GM06990 (cell line): ENCODE data around the gene TRIM71.
"Not testable (repeated sequence)": the region's sequence is repeated elsewhere in the genome, so short reads cannot be mapped to it uniquely, and the experiment has no call there.

ENCODE experiments used
- DNase-seq: peaks from one replicate; pipeline ENCODE4 v3.0.0-alpha.2; 2011; ENCODE audit not compliant: insufficient read length; ENCODE audit errors: extremely low read depth
- H3K27me3 ChIP-seq: replicated peaks from 2 replicates; pipeline ENCODE4 v1.6.0; 2011; ENCODE audit warnings: low read length; ENCODE audit not compliant: control insufficient read depth, insufficient read depth
- H3K36me3 ChIP-seq: 2 replicates; pipeline ENCODE4 v1.5.1; 2011; ENCODE audit warnings: low read length; ENCODE audit not compliant: control insufficient read depth, insufficient read depth
- H3K4me3 ChIP-seq: replicated peaks from 2 replicates; pipeline ENCODE4 v1.5.1; 2011; ENCODE audit warnings: low read depth, mild to moderate bottlenecking, control low read depth, low read length
- CTCF ChIP-seq: IDR thresholded peaks from 2 replicates; pipeline ENCODE4 v1.5.1; 2011; ENCODE audit warnings: low read length, control low read depth, mild to moderate bottlenecking, inconsistent platforms; ENCODE audit not compliant: insufficient read depth, poor library complexity, severe bottlenecking

Gene TRIM71

GRCh38 chr3:32821686-32822296 lies 4.0 kb downstream of the TRIM71 start:
- no peak for DNase-seq

GRCh38 chr3:32822609-32823498 lies 5.1 kb downstream of the TRIM71 start:
- no peaks in the 10 kb centered on the region for H3K36me3 ChIP-seq

More at GRCh38 chr3:32821686-32822296, 4.0 kb downstream of the TRIM71 start:
- peaks cover 4% of the 10 kb centered on the region for H3K27me3 ChIP-seq
- H3K36me3 ChIP-seq, result no peaks in the 10 kb centered on the region
- no peak for TF ChIP-seq CTCF
- no peak overlapping the region for H3K4me3 ChIP-seq

GRCh38 chr3:32823641-32824184 lies 5.9 kb downstream of the TRIM71 start:
- H3K4me3 ChIP-seq, H3K36me3 ChIP-seq, H3K27me3 ChIP-seq, DNase-seq: not testable (repeated sequence)

More at GRCh38 chr3:32822609-32823498, 5.1 kb downstream of the TRIM71 start:
- DNase-seq, result no peak
- Histone ChIP-seq H3K27me3 (peaks cover 2% of the 10 kb centered on the region), H3K4me3 (no peak overlapping the region)
- no peak for TF ChIP-seq CTCF

DNA sequence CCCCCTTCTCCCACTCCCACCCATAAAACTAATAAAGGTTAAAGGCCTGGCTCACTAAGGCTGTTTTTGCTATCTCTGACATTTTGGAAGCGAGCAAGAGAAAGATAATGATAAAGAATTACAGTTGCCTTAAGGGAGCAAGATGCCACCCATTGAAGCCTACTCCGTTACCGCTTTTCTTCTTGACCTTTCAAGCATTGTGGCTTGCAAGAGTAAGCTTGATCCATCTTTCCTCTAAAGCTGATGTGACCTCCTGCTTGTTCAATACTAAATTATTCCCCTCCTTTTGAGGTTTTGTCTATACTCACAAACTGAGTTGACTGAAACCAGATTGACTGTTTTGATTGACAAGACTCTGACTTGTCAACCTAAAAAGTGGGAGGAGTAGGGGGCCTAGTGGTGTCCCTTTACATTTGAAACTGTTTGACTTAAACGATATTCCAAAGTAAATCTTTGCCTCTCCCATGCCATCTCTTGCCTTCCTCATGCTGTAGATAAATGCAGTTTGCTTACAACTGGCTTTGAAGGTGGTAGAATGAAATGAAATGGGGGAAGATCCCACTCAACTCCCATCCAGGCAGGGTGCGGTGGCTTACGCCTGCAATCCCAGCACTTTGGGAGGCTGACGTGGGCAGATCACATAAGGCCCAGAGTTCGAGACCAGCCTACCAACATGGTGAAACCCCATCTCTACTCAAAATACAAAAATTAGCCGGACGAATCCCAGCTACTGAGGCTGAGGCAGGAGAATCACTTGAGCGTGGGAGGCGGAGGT lies 8.0 kb downstream of the TRIM71 start:
- H3K4me3 ChIP-seq, result no peak overlapping the region
- H3K27me3 ChIP-seq, result no peaks in the 10 kb centered on the region; the same call in 1 of the 2 replicates
- no peak for DNase-seq
- H3K36me3 ChIP-seq, result no peaks in the 10 kb centered on the region
- TF ChIP-seq CTCF, result no peak

DNA sequence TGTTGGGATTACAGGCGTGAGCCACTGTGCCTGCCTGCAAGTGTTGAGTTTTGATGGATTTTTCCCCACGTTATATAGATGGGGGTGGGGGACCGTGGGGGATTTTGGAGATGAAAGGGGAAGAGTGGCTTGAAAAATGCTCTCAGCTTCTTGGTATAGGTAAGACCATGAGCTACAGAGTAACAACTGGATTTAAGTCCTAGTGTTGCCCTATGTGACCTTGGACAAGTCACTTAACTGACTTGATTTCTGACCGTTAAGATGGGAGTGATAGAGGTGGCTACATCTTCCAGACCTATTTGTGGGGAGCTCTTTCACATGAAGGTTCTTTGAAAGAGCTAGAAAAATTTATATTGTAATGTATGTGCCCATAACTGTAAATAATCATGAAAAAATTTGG lies 13.3 kb downstream of the TRIM71 start:
- TF ChIP-seq CTCF, result no peak
- Histone ChIP-seq H3K27me3 (no peaks in the 10 kb centered on the region), H3K4me3 (no peak overlapping the region), H3K36me3 (no peaks in the 10 kb centered on the region)
- no peak for DNase-seq
